GM13976 (cell line): ENCODE results near the gene CIZ1.

Experiments used
- DNase-seq: peaks from one replicate; pipeline ENCODE4 v3.0.0; 2012; ENCODE audit warnings: low spot score
- in situ Hi-C: fragments of 300-500 bp; cut with MboI; formaldehyde crosslinking; loops from one replicate; pipeline ENCODE4 v1.12.0; 2022; ENCODE audit warnings: low sequenced_read_pairs, mixed read lengths, inconsistent platforms; ENCODE audit not compliant: unreplicated experiment
- TF ChIP-seq, protein P1 (sequence below): IDR thresholded peaks from 2 replicates; pipeline ENCODE4 v1.5.1; 2012; ENCODE audit warnings: borderline replicate concordance, mild to moderate bottlenecking; ENCODE audit not compliant: insufficient read depth; ENCODE audit errors: extremely low read depth, missing control alignments, control extremely low read depth

Gene CIZ1

GRCh38 chr9:128149001-128149701, 42.2 kb downstream of the CIZ1 start, which contains the start of gene LCN2:
Gene LCN2, plus strand, starts transcription at chr9:128149453. Its CDS starts 73 bp downstream, at chr9:128149526.
- TF ChIP-seq, protein P1, sequence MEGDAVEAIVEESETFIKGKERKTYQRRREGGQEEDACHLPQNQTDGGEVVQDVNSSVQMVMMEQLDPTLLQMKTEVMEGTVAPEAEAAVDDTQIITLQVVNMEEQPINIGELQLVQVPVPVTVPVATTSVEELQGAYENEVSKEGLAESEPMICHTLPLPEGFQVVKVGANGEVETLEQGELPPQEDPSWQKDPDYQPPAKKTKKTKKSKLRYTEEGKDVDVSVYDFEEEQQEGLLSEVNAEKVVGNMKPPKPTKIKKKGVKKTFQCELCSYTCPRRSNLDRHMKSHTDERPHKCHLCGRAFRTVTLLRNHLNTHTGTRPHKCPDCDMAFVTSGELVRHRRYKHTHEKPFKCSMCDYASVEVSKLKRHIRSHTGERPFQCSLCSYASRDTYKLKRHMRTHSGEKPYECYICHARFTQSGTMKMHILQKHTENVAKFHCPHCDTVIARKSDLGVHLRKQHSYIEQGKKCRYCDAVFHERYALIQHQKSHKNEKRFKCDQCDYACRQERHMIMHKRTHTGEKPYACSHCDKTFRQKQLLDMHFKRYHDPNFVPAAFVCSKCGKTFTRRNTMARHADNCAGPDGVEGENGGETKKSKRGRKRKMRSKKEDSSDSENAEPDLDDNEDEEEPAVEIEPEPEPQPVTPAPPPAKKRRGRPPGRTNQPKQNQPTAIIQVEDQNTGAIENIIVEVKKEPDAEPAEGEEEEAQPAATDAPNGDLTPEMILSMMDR, result no peak
- in situ Hi-C loops, result no loop called here
- DNase-seq, result no peak

DNA sequence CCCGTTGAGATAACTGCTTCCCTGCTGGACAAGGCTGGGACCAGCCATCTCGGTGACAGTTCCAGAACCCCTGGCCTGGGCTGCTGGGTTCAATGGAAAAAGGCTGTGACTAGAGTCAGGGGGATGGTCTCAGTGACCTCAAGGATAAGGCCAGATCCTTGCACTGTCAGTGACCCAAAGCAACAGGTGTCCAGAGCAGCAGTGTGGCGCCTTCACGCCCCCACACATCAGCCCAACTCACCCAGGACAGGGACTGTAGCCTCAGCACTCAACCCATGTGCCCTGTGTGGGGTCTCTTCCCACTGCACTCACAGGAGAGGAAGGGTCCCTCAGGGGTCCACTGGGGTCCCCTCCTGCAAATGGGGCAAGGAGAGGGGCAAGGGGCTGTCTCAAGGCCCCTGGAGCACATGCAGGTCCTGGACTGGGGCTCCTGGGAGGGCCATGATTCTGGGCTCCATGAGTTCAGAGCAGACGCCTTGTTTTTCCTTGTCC, 42.8 kb downstream of the CIZ1 start:
- TF ChIP-seq, protein P1, result no peak
- in situ Hi-C loops, result no loop called here
- no peak for DNase-seq

DNA sequence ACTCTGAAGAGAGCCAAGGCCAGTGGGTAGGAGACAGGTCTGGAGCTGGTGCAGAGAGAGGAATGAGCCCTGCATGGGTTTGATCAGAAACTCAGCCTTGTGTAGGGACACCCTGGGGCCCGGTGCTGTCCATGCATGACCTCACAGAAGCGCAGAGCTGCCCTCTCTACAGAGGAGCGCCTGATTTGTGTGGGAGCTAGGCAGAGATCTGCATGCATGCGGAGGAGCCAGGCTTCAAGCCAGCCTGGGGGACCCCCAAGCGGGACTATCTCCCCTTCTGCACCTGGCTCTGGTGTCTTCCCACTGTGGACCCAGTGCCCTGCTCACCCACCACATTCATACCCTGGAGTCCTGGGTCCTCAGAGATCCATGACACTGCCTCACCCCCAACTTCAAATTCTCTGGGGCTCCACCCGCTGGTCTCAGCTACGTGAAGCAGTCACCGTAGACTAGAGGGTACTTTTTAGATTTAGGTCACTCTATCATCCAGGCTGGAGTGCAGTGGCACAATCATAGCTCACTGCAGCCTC, 44.7 kb downstream of the CIZ1 start:
- TF ChIP-seq, protein P1, result no peak
- in situ Hi-C loops, result no loop called here
- DNase-seq, result no peak

DNA sequence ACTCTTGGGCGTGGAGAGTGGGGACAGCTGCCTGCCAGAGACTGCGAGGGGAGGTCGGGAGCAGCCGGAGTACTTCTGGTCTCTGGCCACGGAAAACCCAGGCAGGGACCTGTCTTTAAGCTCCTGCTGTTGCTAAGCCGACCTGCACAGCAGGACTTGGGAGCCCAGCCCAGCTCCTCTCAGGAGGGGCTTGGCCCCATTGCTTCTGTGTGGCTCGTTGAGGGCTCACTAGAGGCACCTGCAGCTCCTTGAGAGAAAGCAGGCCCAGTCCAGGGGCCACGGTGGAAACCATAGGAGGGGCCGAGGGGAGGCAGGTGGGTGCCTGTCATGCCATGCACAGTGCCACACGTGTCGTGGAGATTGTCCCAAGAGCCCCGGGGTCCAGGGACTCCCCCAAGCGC, 45.4 kb downstream of the CIZ1 start:
- TF ChIP-seq, protein P1, result no peak
- in situ Hi-C loops, result no loop called here
- no peak for DNase-seq

- in situ Hi-C loops, result no loop called here
- no peak for DNase-seq
- TF ChIP-seq, protein P1, result no peak
Measured at GRCh38 chr9:128145536-128145935, 45.8 kb downstream of the CIZ1 start.

GRCh38 chr9:128144239-128145181, 46.9 kb downstream of the CIZ1 start:
- TF ChIP-seq, protein P1, result no peak

More at GRCh38 chr9:128144239-128145181, 46.9 kb downstream of the CIZ1 start:
- no peak for DNase-seq
- in situ Hi-C loops, result no loop called here
